Neural cell (in vitro differentiated cells): ENCODE results near the gene PITX1. TPM values are rescaled to one million over a fixed set of nuclear protein-coding genes. Genes with fewer than 3 reads are reported as not detected.

Experiments
- H2AFZ ChIP-seq: fragments of 200-600, 300-800 bp; sonication (generic), shearing (Covaris generic); 2 replicates; pipeline ENCODE4 v1.6.0; 2014; ENCODE audit warnings: low read depth, mild to moderate bottlenecking, antibody characterized with exemption, low read length, moderate library complexity
- H3F3A ChIP-seq: fragments of 200-600 bp; shearing (Covaris generic); 2 replicates; pipeline ENCODE4 v1.6.1; 2016; ENCODE audit warnings: mild to moderate bottlenecking, moderate library complexity, mixed read lengths, antibody characterized with exemption, low read length; ENCODE audit not compliant: insufficient read depth, poor library complexity, severe bottlenecking
- H3K27ac ChIP-seq: fragments of 200-600, 300-800 bp; sonication (generic), shearing (Covaris generic); 2 replicates; pipeline ENCODE4 v1.5.1; 2014; ENCODE audit warnings: mild to moderate bottlenecking, low read length, moderate library complexity
- H3K27me3 ChIP-seq: fragments of 300-800, 200-600 bp; sonication (generic), shearing (Covaris generic); 2 replicates; pipeline ENCODE4 v1.6.0; 2014; ENCODE audit warnings: mild to moderate bottlenecking, low read depth, low read length, moderate library complexity; ENCODE audit not compliant: insufficient read depth
- H3K36me3 ChIP-seq: fragments of 300-800, 200-600 bp; sonication (generic), shearing (Covaris generic); 2 replicates; pipeline ENCODE4 v1.5.1; 2014; ENCODE audit warnings: mild to moderate bottlenecking, antibody characterized with exemption, low read length, moderate library complexity; ENCODE audit not compliant: insufficient read depth
- H3K4me2 ChIP-seq: fragments of 300-800, 200-600 bp; sonication (generic), shearing (Covaris generic); 2 replicates; pipeline ENCODE4 v1.6.0; 2014; ENCODE audit warnings: mild to moderate bottlenecking, low read length
- H3K4me3 ChIP-seq: fragments of 300-800, 200-600 bp; sonication (generic), shearing (Covaris generic); 2 replicates; pipeline ENCODE4 v1.5.1; 2014; ENCODE audit warnings: mild to moderate bottlenecking, low read length, moderate library complexity
- H3K79me2 ChIP-seq: fragments of 200-600 bp; shearing (Covaris generic); replicated peaks from 2 replicates; pipeline ENCODE4 v1.6.0; 2014; ENCODE audit warnings: mild to moderate bottlenecking, low read length, moderate library complexity; ENCODE audit not compliant: insufficient read depth
- H3K9ac ChIP-seq: fragments of 300-800, 200-600 bp; sonication (generic), shearing (Covaris generic); 2 replicates; pipeline ENCODE4 v1.6.1; 2016; ENCODE audit warnings: mild to moderate bottlenecking, low read length, mixed read lengths
- H3K9me2 ChIP-seq: fragments of 200-600 bp; shearing (Covaris generic); 2 replicates; pipeline ENCODE4 v1.6.1; 2016; ENCODE audit warnings: mild to moderate bottlenecking, low read length, mixed read lengths; ENCODE audit not compliant: insufficient read depth
- H3K9me3 ChIP-seq: fragments of 200-600, 300-800 bp; sonication (generic), shearing (Covaris generic); 2 replicates; pipeline ENCODE4 v1.6.1; 2016; ENCODE audit warnings: mild to moderate bottlenecking, mixed run types, low read length, moderate library complexity, mixed read lengths
- H4K20me1 ChIP-seq: fragments of 200-600 bp; shearing (Covaris generic); 2 replicates; pipeline ENCODE4 v1.6.1; 2016; ENCODE audit warnings: mild to moderate bottlenecking, mixed run types; ENCODE audit not compliant: insufficient read depth
- EP300 ChIP-seq: fragments of 450-650 bp; conservative IDR thresholded peaks from 2 replicates; pipeline ENCODE4 v1.6.1; 2014; ENCODE audit warnings: antibody characterized with exemption, mild to moderate bottlenecking, moderate library complexity; ENCODE audit not compliant: poor library complexity, severe bottlenecking
- EZH2 ChIP-seq: fragments of 200-600, 300-800 bp; shearing (Covaris generic), sonication (generic); IDR thresholded peaks from 2 replicates; pipeline ENCODE4 v1.6.1; 2014; ENCODE audit warnings: antibody characterized with exemption, low read length, borderline replicate concordance, mild to moderate bottlenecking; ENCODE audit not compliant: insufficient read depth, poor library complexity, severe bottlenecking
- MXI1 ChIP-seq: fragments of 450-650 bp; conservative IDR thresholded peaks from 2 replicates; pipeline ENCODE4 v1.6.1; 2014; ENCODE audit warnings: antibody characterized with exemption, mild to moderate bottlenecking; ENCODE audit not compliant: poor library complexity, severe bottlenecking
- POLR2AphosphoS5 ChIP-seq: IDR thresholded peaks from 2 replicates; pipeline ENCODE4 v1.6.1; 2012
- RAD21 ChIP-seq: fragments of 450-650 bp; conservative IDR thresholded peaks from 2 replicates; pipeline ENCODE4 v1.6.1; 2014; ENCODE audit warnings: antibody characterized with exemption, mild to moderate bottlenecking, moderate library complexity
- SMC3 ChIP-seq: fragments of 450-650 bp; conservative IDR thresholded peaks from 2 replicates; pipeline ENCODE4 v1.6.1; 2014; ENCODE audit warnings: antibody characterized with exemption, mild to moderate bottlenecking, moderate library complexity; ENCODE audit not compliant: poor library complexity
- TAF1 ChIP-seq: IDR thresholded peaks from 2 replicates; pipeline ENCODE4 v1.6.1; 2012; ENCODE audit warnings: low read depth
- polyA plus RNA-seq: library from polyadenylated mRNA; depleted of rRNA; stranded (reverse); fragments of >200 nt; gene quantifications from 2 replicates; pipeline ENCODE4 v1.2.3, GENCODE V29; 2014
- TF ChIP-seq, protein P1 (sequence below): fragments of 450-650 bp; IDR thresholded peaks from 2 replicates; pipeline ENCODE4 v1.5.1; 2014; ENCODE audit warnings: antibody characterized with exemption, mild to moderate bottlenecking, moderate library complexity; ENCODE audit not compliant: poor library complexity, severe bottlenecking
- TF ChIP-seq, protein P2 (sequence below): IDR thresholded peaks from 2 replicates; pipeline ENCODE4 v1.6.1; 2012; ENCODE audit warnings: borderline replicate concordance

Gene PITX1
- polyA plus RNA-seq, 1 donor from 2014 or later: not detected

DNA sequence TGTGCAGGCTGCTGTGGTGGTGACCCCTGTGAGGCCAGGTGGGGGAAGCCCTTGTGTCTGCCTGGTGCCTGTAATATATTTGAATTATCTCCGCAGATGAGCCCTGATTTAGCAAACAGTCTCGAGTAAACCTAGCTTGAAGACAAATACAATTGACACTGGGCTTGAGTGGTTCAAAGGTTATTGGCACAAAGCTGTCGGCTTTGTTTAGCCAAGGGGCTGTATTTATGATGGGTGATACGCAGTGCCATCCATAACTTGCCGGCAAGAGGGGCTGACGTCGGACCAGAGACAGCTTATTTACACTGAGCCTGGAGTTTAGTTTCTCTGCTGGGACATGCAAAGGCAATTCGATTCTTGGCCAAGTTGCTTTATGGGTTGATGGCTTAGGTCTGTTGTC is 20.0 kb upstream of the PITX1 start:
- H3K4me3 ChIP-seq: no peak overlapping the region
- H3F3A ChIP-seq: no peaks in the 10 kb centered on the region
- H4K20me1 ChIP-seq: no peaks in the 10 kb centered on the region
- no peaks in the 10 kb centered on the region for H3K79me2 ChIP-seq
- no peak overlapping the region for H2AFZ ChIP-seq
- H3K9me3 ChIP-seq: peaks cover 7% of the 10 kb centered on the region
- TF ChIP-seq RAD21 (no peak), EP300 (no peak), EZH2 (no peak), SMC3 (no peak)
- H3K36me3 ChIP-seq: no peaks in the 10 kb centered on the region
- H3K4me2 ChIP-seq: no peak overlapping the region
- peaks cover 35% of the 10 kb centered on the region for H3K27me3 ChIP-seq
- no peak overlapping the region for H3K27ac ChIP-seq
- H3K9me2 ChIP-seq: no peaks in the 10 kb centered on the region
- H3K9ac ChIP-seq: no peak overlapping the region

DNA sequence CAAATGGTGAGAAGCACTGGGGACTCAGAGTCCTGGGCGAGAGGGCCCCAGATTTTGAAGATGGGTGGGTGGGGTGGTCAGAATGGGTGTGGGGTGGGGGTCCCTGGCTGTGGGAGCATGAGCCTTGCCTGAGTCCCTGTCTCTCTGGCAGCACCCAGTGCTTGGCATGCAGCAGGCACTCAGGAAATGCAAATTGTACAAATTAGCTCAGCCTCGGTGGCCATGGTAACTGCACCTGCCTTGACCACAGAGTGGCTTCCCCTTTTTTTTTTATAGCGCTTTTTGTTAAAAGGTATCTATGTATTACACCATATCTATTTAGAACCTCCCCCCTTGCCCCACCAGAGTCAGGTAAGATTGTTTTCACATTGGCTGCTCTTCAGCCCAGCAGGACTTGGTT is 19.2 kb upstream of the PITX1 start:
- Histone ChIP-seq H3K4me2 (no peak overlapping the region), H3K9ac (no peak overlapping the region), H3K9me2 (no peaks in the 10 kb centered on the region), H2AFZ (no peak overlapping the region), H3K27me3 (peaks cover 39% of the 10 kb centered on the region), H3F3A (no peaks in the 10 kb centered on the region), H3K9me3 (peaks cover 7% of the 10 kb centered on the region), H3K79me2 (no peaks in the 10 kb centered on the region), H3K4me3 (no peak overlapping the region), H3K36me3 (no peaks in the 10 kb centered on the region), H3K27ac (no peak overlapping the region), H4K20me1 (no peaks in the 10 kb centered on the region)
- no peak for TF ChIP-seq EP300
- no peak for TF ChIP-seq SMC3
- TF ChIP-seq TAF1: no peak
- TF ChIP-seq, protein P1, sequence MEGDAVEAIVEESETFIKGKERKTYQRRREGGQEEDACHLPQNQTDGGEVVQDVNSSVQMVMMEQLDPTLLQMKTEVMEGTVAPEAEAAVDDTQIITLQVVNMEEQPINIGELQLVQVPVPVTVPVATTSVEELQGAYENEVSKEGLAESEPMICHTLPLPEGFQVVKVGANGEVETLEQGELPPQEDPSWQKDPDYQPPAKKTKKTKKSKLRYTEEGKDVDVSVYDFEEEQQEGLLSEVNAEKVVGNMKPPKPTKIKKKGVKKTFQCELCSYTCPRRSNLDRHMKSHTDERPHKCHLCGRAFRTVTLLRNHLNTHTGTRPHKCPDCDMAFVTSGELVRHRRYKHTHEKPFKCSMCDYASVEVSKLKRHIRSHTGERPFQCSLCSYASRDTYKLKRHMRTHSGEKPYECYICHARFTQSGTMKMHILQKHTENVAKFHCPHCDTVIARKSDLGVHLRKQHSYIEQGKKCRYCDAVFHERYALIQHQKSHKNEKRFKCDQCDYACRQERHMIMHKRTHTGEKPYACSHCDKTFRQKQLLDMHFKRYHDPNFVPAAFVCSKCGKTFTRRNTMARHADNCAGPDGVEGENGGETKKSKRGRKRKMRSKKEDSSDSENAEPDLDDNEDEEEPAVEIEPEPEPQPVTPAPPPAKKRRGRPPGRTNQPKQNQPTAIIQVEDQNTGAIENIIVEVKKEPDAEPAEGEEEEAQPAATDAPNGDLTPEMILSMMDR: no peak
- no peak for TF ChIP-seq RAD21
- TF ChIP-seq POLR2AphosphoS5: no peak
- TF ChIP-seq EZH2: no peak
- no peak for TF ChIP-seq MXI1

DNA sequence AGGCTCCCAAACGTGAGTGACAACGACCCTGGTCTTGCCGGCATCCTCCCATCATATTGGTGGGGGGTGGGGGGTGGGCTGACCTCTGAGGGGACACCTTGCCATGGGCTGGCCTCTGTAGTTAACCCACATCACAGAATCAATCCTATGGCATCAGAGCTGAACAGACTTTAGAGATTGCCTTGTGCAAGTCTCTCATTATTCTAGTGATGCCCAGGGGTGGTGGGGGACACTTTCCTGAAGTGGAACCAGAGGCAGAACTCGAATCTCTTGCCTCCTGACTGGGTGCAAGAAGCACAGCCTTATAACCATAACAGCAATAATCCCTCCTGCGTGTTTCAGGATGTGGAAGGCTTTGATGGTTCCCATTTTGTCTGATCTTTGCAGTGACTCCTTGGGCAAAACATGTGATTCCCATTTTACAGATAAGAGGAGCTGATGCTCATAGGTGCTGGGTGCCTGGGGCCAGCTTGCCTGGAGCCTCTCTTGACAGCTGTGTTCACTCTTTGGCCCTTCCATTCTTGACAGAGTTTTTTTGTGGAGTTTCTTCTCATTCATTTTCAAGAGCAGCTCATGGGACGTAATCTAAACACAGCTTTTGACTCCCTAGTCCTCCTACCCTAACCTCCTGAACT is 18.6 kb upstream of the PITX1 start:
- Histone ChIP-seq H3K9ac (no peak overlapping the region), H4K20me1 (no peaks in the 10 kb centered on the region), H3K79me2 (no peaks in the 10 kb centered on the region), H3K9me3 (peaks cover 7% of the 10 kb centered on the region), H3K36me3 (no peaks in the 10 kb centered on the region), H3K27me3 (peaks cover 42% of the 10 kb centered on the region), H3K4me2 (no peak overlapping the region), H3F3A (no peaks in the 10 kb centered on the region), H2AFZ (no peak overlapping the region), H3K9me2 (no peaks in the 10 kb centered on the region), H3K4me3 (no peak overlapping the region), H3K27ac (no peak overlapping the region)
- TF ChIP-seq, protein P1: no peak
- TF ChIP-seq, protein P2, sequence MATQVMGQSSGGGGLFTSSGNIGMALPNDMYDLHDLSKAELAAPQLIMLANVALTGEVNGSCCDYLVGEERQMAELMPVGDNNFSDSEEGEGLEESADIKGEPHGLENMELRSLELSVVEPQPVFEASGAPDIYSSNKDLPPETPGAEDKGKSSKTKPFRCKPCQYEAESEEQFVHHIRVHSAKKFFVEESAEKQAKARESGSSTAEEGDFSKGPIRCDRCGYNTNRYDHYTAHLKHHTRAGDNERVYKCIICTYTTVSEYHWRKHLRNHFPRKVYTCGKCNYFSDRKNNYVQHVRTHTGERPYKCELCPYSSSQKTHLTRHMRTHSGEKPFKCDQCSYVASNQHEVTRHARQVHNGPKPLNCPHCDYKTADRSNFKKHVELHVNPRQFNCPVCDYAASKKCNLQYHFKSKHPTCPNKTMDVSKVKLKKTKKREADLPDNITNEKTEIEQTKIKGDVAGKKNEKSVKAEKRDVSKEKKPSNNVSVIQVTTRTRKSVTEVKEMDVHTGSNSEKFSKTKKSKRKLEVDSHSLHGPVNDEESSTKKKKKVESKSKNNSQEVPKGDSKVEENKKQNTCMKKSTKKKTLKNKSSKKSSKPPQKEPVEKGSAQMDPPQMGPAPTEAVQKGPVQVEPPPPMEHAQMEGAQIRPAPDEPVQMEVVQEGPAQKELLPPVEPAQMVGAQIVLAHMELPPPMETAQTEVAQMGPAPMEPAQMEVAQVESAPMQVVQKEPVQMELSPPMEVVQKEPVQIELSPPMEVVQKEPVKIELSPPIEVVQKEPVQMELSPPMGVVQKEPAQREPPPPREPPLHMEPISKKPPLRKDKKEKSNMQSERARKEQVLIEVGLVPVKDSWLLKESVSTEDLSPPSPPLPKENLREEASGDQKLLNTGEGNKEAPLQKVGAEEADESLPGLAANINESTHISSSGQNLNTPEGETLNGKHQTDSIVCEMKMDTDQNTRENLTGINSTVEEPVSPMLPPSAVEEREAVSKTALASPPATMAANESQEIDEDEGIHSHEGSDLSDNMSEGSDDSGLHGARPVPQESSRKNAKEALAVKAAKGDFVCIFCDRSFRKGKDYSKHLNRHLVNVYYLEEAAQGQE: no peak
- TF ChIP-seq RAD21 (no peak), MXI1 (no peak), POLR2AphosphoS5 (no peak), EZH2 (no peak)
